ENCODE measurements around the gene USP32. TPM values are rescaled to one million over a fixed set of nuclear protein-coding genes. Genes with fewer than 3 reads are reported as not detected.

The USP32 gene
- polyA plus RNA-seq, 3 donors = 10.1 to 26.6 (median 16.6) TPM

GRCh38 chr17:60145006-60145935 is 246.7 kb downstream of the USP32 start:
- Histone ChIP-seq H3K4me1 (ENCODE audit: control insufficient read depth in 1 of 2, insufficient read depth in 2 of 2, low read length in 2 of 2) (peaks cover 21 to 36% of the 10 kb centered on the region in 2 donors), H3K27me3 (ENCODE audit: control insufficient read depth in 2 of 2, insufficient read depth in 2 of 2, low read length in 2 of 2) (peaks cover 44 to 86% of the 10 kb centered on the region in 2 donors), H4K20me1 (ENCODE audit: insufficient read depth, low read length) (no peaks in the 10 kb centered on the region), H3K9ac (ENCODE audit: insufficient read depth, low read length, poor library complexity, severe bottlenecking) (no peak overlapping the region), H3K4me2 (replicated peaks; ENCODE audit: extremely low read depth, low read length, poor library complexity, severe bottlenecking) (no peak overlapping the region), H3K36me3 (replicated peaks in 1 of 2; ENCODE audit: control insufficient read depth in 1 of 2, insufficient read depth in 2 of 2, low read length in 2 of 2) (no peaks in the 10 kb centered on the region), H3K27ac (ENCODE audit: low read depth in 1 of 2, low read length in 2 of 2) (no peak overlapping the region), H3K4me3 (replicated peaks in 1 of 3; ENCODE audit: low read depth in 2 of 3, low read length in 3 of 3) (no peak overlapping the region), H3K79me2 (ENCODE audit: insufficient read depth, low read length) (no peaks in the 10 kb centered on the region), H3K9me3 (replicated peaks in 1 of 2; ENCODE audit: control insufficient read depth in 1 of 2, insufficient read depth in 1 of 2, low read length in 2 of 2) (peaks cover 0 to 26% of the 10 kb centered on the region in 2 donors), H2AFZ (ENCODE audit: insufficient read depth, low read depth, low read length, poor library complexity, severe bottlenecking) (no peak overlapping the region)
- intact Hi-C loops (cut with micrococcal nuclease) = loop anchor here in 1 of 2 donors (10.0 kb wide), 1 partner anchor 290 kb away; no protein-coding TSS in a partner anchor
- no peak for TF ChIP-seq CTCF (IDR thresholded peaks at IDR 0.05)
- Mint-ChIP-seq H3K4me1 (peaks cover 42% of the 10 kb centered on the region), H3K36me3 (no peaks in the 10 kb centered on the region), H3K27me3 (ENCODE audit: low read depth in 3 of 3) (peaks cover 82 to 96% (median 91%) of the 10 kb centered on the region in 3 donors), H3K4me3 (peak overlapping the region in 1 of 2 donors; percentile 28), H3K27ac (no peak overlapping the region), H3K9me3 (peaks cover 0 to 30% (median 9%) of the 10 kb centered on the region in 7 donors)
- no peak for DNase-seq
- 48% methylated on average over 3 of the region's 17 CpGs for WGBS (ENCODE audit: insufficient coverage)

GRCh38 chr17:60142872-60143499 is 248.9 kb downstream of the USP32 start:
- Mint-ChIP-seq H3K36me3 (no peaks in the 10 kb centered on the region), H3K27me3 (ENCODE audit: low read depth in 3 of 3) (peaks cover 81 to 97% (median 92%) of the 10 kb centered on the region in 3 donors), H3K27ac (no peak overlapping the region), H3K4me3 (peak overlapping the region in 1 of 2 donors; percentile 65), H3K4me1 (peaks cover 42% of the 10 kb centered on the region), H3K9me3 (peaks cover 0 to 41% (median 9%) of the 10 kb centered on the region in 7 donors)
- TF ChIP-seq CTCF (IDR thresholded peaks at IDR 0.05) = peak; percentile 74
- peaks cover 45 to 87% of the 10 kb centered on the region in 2 donors for H3K27me3 ChIP-seq (ENCODE audit: control insufficient read depth in 2 of 2, insufficient read depth in 2 of 2, low read length in 2 of 2)
- 10% methylated on average over 7 of the region's 10 CpGs for WGBS (ENCODE audit: insufficient coverage)
- H3K9ac ChIP-seq (ENCODE audit: insufficient read depth, low read length, poor library complexity, severe bottlenecking) = no peak overlapping the region
- intact Hi-C loops (cut with micrococcal nuclease) = loop anchor here in 1 of 2 donors (10.0 kb wide), 1 partner anchor 292 kb away; no protein-coding TSS in a partner anchor
- no peak overlapping the region for H3K27ac ChIP-seq (ENCODE audit: low read depth in 1 of 2, low read length in 2 of 2)
- DNase-seq = peak; percentile 44 to 51 (median 50)
- no peaks in the 10 kb centered on the region for H4K20me1 ChIP-seq (ENCODE audit: insufficient read depth, low read length)
- no peak overlapping the region for H3K4me3 ChIP-seq (replicated peaks in 1 of 3; ENCODE audit: low read depth in 2 of 3, low read length in 3 of 3)
- no peak overlapping the region for H2AFZ ChIP-seq (ENCODE audit: insufficient read depth, low read depth, low read length, poor library complexity, severe bottlenecking)
- H3K9me3 ChIP-seq (replicated peaks in 1 of 2; ENCODE audit: control insufficient read depth in 1 of 2, insufficient read depth in 1 of 2, low read length in 2 of 2) = peaks cover 0 to 11% of the 10 kb centered on the region in 2 donors
- H3K4me1 ChIP-seq (ENCODE audit: control insufficient read depth in 1 of 2, insufficient read depth in 2 of 2, low read length in 2 of 2) = peaks cover 26 to 38% of the 10 kb centered on the region in 2 donors
- no peaks in the 10 kb centered on the region for H3K79me2 ChIP-seq (ENCODE audit: insufficient read depth, low read length)
- H3K36me3 ChIP-seq (replicated peaks in 1 of 2; ENCODE audit: control insufficient read depth in 1 of 2, insufficient read depth in 2 of 2, low read length in 2 of 2) = no peaks in the 10 kb centered on the region
- peak overlapping the region; percentile 11 for H3K4me2 ChIP-seq (replicated peaks; ENCODE audit: extremely low read depth, low read length, poor library complexity, severe bottlenecking)

Measured in CD14-positive monocyte (primary cell).